H1 (cell line): ENCODE results near the gene DNAJC17. TPM values are rescaled to one million over a fixed set of nuclear protein-coding genes. Genes with fewer than 3 reads are reported as not detected.

ENCODE experiments used
- CTCF ChIA-PET: fragments of 300-600 bp; sonication (Branson Sonifier 250); formaldehyde crosslinking; loops from one replicate; lab custom pipeline; 2021; ENCODE audit not compliant: partially characterized antibody; lab: Charles Lee
- POLR2A ChIA-PET: fragments of 300-600 bp; sonication (Branson Sonifier 250); formaldehyde crosslinking; loops from one replicate; lab custom pipeline; 2021; ENCODE audit warnings: inconsistent platforms; ENCODE audit not compliant: partially characterized antibody; lab: Charles Lee
- DNase-seq, 2 experiments: peaks; one replicate each; pipeline versions ENCODE4 v3.0.0 to v3.0.0-alpha.2; 2010 to 2022; ENCODE audit warnings: low spot score in 2 of 2, low read depth in 1 of 2, mixed read lengths in 1 of 2
- FAIRE-seq: peaks from 2 replicates; lab custom pipeline; 2011; peaks lifted over from hg19 to GRCh38; lab: Jason Lieb, UNC
- H2AFZ ChIP-seq: 2 replicates; pipeline ENCODE4 v1.8.1; 2012; ENCODE audit warnings: low read length, inconsistent platforms
- H2AK5ac ChIP-seq: 2 replicates; pipeline ENCODE4 v1.6.1; 2013; ENCODE audit warnings: low read depth, low read length
- H2BK120ac ChIP-seq: replicated peaks from 2 replicates; pipeline ENCODE3; 2013; ENCODE audit warnings: low read depth, low read length, inconsistent platforms
- H2BK12ac ChIP-seq: 2 replicates; pipeline ENCODE4 v1.6.1; 2013; ENCODE audit warnings: low read depth, low read length
- H2BK15ac ChIP-seq: 2 replicates; pipeline ENCODE4 v1.6.1; 2013; ENCODE audit warnings: low read length
- H2BK20ac ChIP-seq: 2 replicates; pipeline ENCODE4 v1.6.1; 2013; ENCODE audit warnings: low read length
- H2BK5ac ChIP-seq: 2 replicates; pipeline ENCODE4 v1.6.1; 2013; ENCODE audit warnings: low read depth, low read length
- H3K14ac ChIP-seq: 2 replicates; pipeline ENCODE4 v1.6.1; 2013; ENCODE audit warnings: inconsistent platforms; ENCODE audit not compliant: insufficient read length
- H3K18ac ChIP-seq: 2 replicates; pipeline ENCODE4 v1.6.1; 2013; ENCODE audit warnings: low read length; ENCODE audit errors: extremely low read depth
- H3K23ac ChIP-seq: 2 replicates; pipeline ENCODE4 v1.6.1; 2013; ENCODE audit warnings: inconsistent platforms; ENCODE audit not compliant: insufficient read length
- H3K23me2 ChIP-seq: 2 replicates; pipeline ENCODE4 v1.6.1; 2013; ENCODE audit warnings: low read depth, low read length
- H3K27ac ChIP-seq: 2 replicates; pipeline ENCODE4 v1.6.1; 2011; ENCODE audit warnings: low read depth, low read length, inconsistent platforms
- H3K27me3 ChIP-seq, 4 experiments: replicated peaks in 1 of 4; 1 replicate in 1 of 4; 2 replicates in 3 of 4; pipeline versions ENCODE4 v1.6.1 to v1.8.1; 2011 to 2013; ENCODE audit warnings: low read length in 3 of 4, mild to moderate bottlenecking in 3 of 4, inconsistent platforms in 2 of 4, mixed read lengths in 2 of 4, moderate library complexity in 1 of 4; ENCODE audit not compliant: control insufficient read depth in 3 of 4, insufficient read depth in 3 of 4; ENCODE audit errors: extremely low read depth in 1 of 4
- H3K36me3 ChIP-seq, 4 experiments: 2 replicates each; pipeline versions ENCODE4 v1.6.1 to v1.8.1; 2011 to 2013; ENCODE audit warnings: mild to moderate bottlenecking in 4 of 4, low read length in 3 of 4, moderate library complexity in 2 of 4, control low read depth in 1 of 4, inconsistent platforms in 1 of 4; ENCODE audit not compliant: insufficient read depth in 4 of 4, control insufficient read depth in 2 of 4
- H3K4ac ChIP-seq: replicated peaks from 2 replicates; pipeline ENCODE3; 2013; ENCODE audit warnings: low read length, low read depth, mixed read lengths, inconsistent platforms; ENCODE audit not compliant: insufficient read length
- H3K4me1 ChIP-seq, 4 experiments: replicated peaks in 1 of 4; 1 replicate in 1 of 4; 2 replicates in 3 of 4; pipeline versions ENCODE4 v1.6.1 to v1.8.1; 2011 to 2013; ENCODE audit warnings: low read length in 3 of 4, inconsistent platforms in 2 of 4, mixed read lengths in 1 of 4; ENCODE audit not compliant: insufficient read depth in 4 of 4, control insufficient read depth in 3 of 4
- H3K4me2 ChIP-seq, 2 experiments: 2 replicates each; pipeline versions ENCODE4 v1.6.1 to v1.8.1; 2011 to 2013; ENCODE audit warnings: low read depth in 2 of 2, low read length in 2 of 2, control low read depth in 1 of 2, inconsistent platforms in 1 of 2, mild to moderate bottlenecking in 1 of 2; ENCODE audit not compliant: insufficient read depth in 1 of 2
- H3K4me3 ChIP-seq, 4 experiments: fragments of 200-600, 300-600 bp in 1 of 4; sonication (generic), shearing (Covaris generic), sonication (Bioruptor Twin) in 1 of 4; 2 replicates each; pipeline versions ENCODE4 v1.5.1 to v1.8.1; 2011 to 2016; ENCODE audit warnings: low read length in 4 of 4, low read depth in 3 of 4, control low read depth in 2 of 4, inconsistent platforms in 2 of 4, mild to moderate bottlenecking in 2 of 4, mixed read lengths in 1 of 4, moderate library complexity in 1 of 4; ENCODE audit not compliant: insufficient read depth in 2 of 4; ENCODE audit errors: extremely low read depth in 1 of 4
- H3K56ac ChIP-seq: replicated peaks from 2 replicates; pipeline ENCODE3; 2013; ENCODE audit warnings: low read depth, mild to moderate bottlenecking, mixed read lengths, low read length, inconsistent platforms; ENCODE audit not compliant: insufficient read length
- H3K79me1 ChIP-seq: 2 replicates; pipeline ENCODE4 v1.6.1; 2013; ENCODE audit warnings: low read depth, low read length, control low read depth
- H3K79me2 ChIP-seq, 2 experiments: 2 replicates each; pipeline versions ENCODE4 v1.6.1 to v1.8.1; 2012 to 2013; ENCODE audit warnings: low read length in 2 of 2, mild to moderate bottlenecking in 2 of 2, inconsistent platforms in 1 of 2; ENCODE audit not compliant: insufficient read depth in 2 of 2, control insufficient read depth in 1 of 2
- H3K9ac ChIP-seq, 4 experiments: replicated peaks in 1 of 4; 1 replicate in 1 of 4; 2 replicates in 3 of 4; pipeline versions ENCODE4 v1.6.1 to v1.8.1; 2011 to 2013; ENCODE audit warnings: low read depth in 3 of 4, low read length in 3 of 4, control low read depth in 2 of 4, mild to moderate bottlenecking in 2 of 4, moderate library complexity in 2 of 4, inconsistent platforms in 1 of 4; ENCODE audit errors: extremely low read depth in 1 of 4
- H3K9me3 ChIP-seq, 2 experiments: 2 replicates each; pipeline versions ENCODE4 v1.6.1 to v1.8.1; 2012 to 2013; ENCODE audit warnings: mild to moderate bottlenecking in 2 of 2, moderate library complexity in 2 of 2, control low read depth in 1 of 2, inconsistent platforms in 1 of 2, low read depth in 1 of 2, low read length in 1 of 2, mixed read lengths in 1 of 2; ENCODE audit not compliant: insufficient read depth in 2 of 2
- H4K20me1 ChIP-seq, 2 experiments: replicated peaks in 1 of 2; 2 replicates each; pipeline versions ENCODE3 to v1.8.1; 2011 to 2013; ENCODE audit warnings: inconsistent platforms in 2 of 2, low read length in 2 of 2, mild to moderate bottlenecking in 1 of 2; ENCODE audit not compliant: insufficient read depth in 2 of 2, control insufficient read depth in 1 of 2
- H4K5ac ChIP-seq: 2 replicates; pipeline ENCODE4 v1.6.1; 2013; ENCODE audit warnings: low read length, low read depth, mixed read lengths, inconsistent platforms; ENCODE audit not compliant: insufficient read length
- H4K8ac ChIP-seq: 2 replicates; pipeline ENCODE4 v1.8.0; 2013; ENCODE audit warnings: mild to moderate bottlenecking, moderate library complexity, low read length, inconsistent platforms; ENCODE audit not compliant: insufficient read depth; ENCODE audit errors: extremely low read depth
- H4K91ac ChIP-seq: replicated peaks from 2 replicates; pipeline ENCODE3; 2013; ENCODE audit warnings: low read length, mixed read lengths, inconsistent platforms; ENCODE audit not compliant: insufficient read length
- CBX8 ChIP-seq: fragments of 300-800, 300-1000 bp; sonication (generic); IDR thresholded peaks from 2 replicates; pipeline ENCODE4 v1.7.1; 2016; ENCODE audit warnings: low read depth, low read length, borderline replicate concordance
- SIX5 ChIP-seq: IDR thresholded peaks from 2 replicates; pipeline ENCODE4 v1.6.1; 2011; ENCODE audit warnings: mild to moderate bottlenecking, low read depth, low read length
- TEAD4 ChIP-seq: IDR thresholded peaks from 2 replicates; pipeline ENCODE4 v1.6.1; 2012; ENCODE audit warnings: low read depth, low read length, inconsistent platforms, mixed read lengths
- WGBS, 2 experiments: shearing (Covaris generic) in 1 of 2; methylation state at CpG; one replicate each; pipeline versions ENCODE4 v1.1.6 to v1.1.7; 2013 to 2015; ENCODE audit warnings: low lambda C conversion rate in 2 of 2, mixed read lengths in 2 of 2, inconsistent platforms in 1 of 2, low coverage in 1 of 2, missing lambda C conversion rate in 1 of 2; ENCODE audit not compliant: insufficient replicate concordance in 2 of 2, insufficient coverage in 1 of 2, insufficient read length in 1 of 2; ENCODE audit errors: extremely low coverage in 1 of 2, missing lambda C conversion rate in 1 of 2; 5-methylcytosine and 5-hydroxymethylcytosine counted together
- polyA plus RNA-seq, 7 experiments: library from polyadenylated mRNA; depleted of rRNA in 3 of 7; stranded (reverse) in 5 of 7; unstranded in 2 of 7; fragments of >200 nt in 5 of 7; fragments of 200-250 nt in 2 of 7; gene quantifications; 1 replicate in 5 of 7; 2 replicates in 1 of 7; 4 replicates in 1 of 7; pipeline versions ENCODE4 v1.2.1 to v1.2.3, GENCODE V29; 2011 to 2013; ENCODE audit warnings: missing spikeins in 2 of 7, mixed read lengths in 2 of 7
- total RNA-seq: library from RNA; stranded (reverse); fragmentation: NEBNext Ultra II Directional; extraction: Animal tissue kit (Norgen Biotek cat#: 25700); gene quantifications from 2 replicates; pipeline ENCODE4 v1.2.1, GENCODE V29; 2021

Gene DNAJC17
- total and polyA plus RNA-seq, 2 of the 8 experiments (the other 6 are each of a cell fraction or from before 2014, with no cell fraction given): 39.5 to 45.4 TPM

DNA sequence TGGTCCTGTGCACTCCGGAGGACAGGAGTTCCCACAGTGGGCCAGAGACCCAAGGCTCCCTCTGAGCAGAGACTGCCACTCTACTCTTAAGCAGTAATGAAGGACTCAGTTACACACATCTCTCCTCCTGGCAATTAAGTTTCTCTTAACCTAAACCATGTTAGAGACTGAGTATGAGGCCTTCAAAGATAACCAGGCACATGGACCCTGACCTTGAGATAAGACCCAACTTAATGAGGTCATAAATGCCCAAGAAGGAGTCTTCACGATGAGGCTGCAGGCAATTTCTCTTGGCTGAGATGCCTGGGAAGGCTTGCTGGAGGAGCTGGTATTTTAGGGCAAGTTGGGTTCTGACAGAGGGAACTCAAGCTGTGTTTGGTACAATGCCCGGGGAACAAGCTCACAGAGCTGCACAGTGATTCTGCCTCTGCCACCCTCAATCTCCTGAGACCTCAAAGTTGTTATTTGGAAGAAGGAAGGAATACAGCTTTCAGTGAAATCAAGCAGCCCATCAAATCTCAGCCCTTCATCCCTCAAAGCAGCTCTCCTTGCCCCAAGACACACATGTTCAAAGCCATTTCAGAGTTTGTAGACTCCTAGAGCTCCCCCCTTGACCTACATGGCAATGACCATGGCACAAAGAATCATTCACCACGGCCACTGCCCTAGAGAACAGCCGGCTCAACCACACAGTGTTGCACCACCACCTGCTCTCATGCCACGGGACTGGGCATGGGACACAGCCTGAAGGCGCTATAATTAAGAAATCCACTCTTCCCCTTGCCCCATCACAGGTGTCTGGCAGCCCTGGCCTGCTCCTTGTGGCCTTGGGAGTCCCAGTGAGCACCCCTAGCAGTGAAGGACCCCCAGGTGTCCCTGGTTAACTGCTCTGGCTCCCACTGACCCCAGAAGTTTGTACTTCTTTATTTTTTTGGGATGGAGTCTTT is 59.3 kb downstream of the DNAJC17 start:
- Histone ChIP-seq H4K8ac (no peak overlapping the region), H3K23me2 (no peaks in the 10 kb centered on the region), H3K27ac (no peak overlapping the region), H3K4me1 (peaks cover 0 to 2% (median 0%) of the 10 kb centered on the region in 4 experiments; a peak in 1 of 7 replicates), H2BK15ac (no peak overlapping the region), H2BK12ac (no peak overlapping the region), H3K4me3 (no peak overlapping the region), H2BK120ac (no peak overlapping the region)
- DNase-seq: no peak
- no peak for FAIRE-seq
- no peak for TF ChIP-seq CBX8
- TF ChIP-seq SIX5: no peak
- no peak for TF ChIP-seq TEAD4
- TF ChIP-seq, all 59 proteins: peak for 0
- H3K18ac ChIP-seq: no peak overlapping the region
- 87% methylated on average over 7 of the region's 7 CpGs; no CpG with 5 or more reads in 1 of the 2 experiments for WGBS, 2 experiments
- no peak overlapping the region; the same call in 1 of the 2 replicates for H2BK5ac ChIP-seq
- no peak overlapping the region for H2BK20ac ChIP-seq
- H3K9ac ChIP-seq: no peak overlapping the region
- no peak overlapping the region for H3K4me2 ChIP-seq
- no peak overlapping the region for H3K23ac ChIP-seq
- no peak overlapping the region for H3K4ac ChIP-seq
- no peak overlapping the region for H2AFZ ChIP-seq
- H4K91ac ChIP-seq: no peak overlapping the region
- no peak overlapping the region for H3K56ac ChIP-seq
- no peaks in the 10 kb centered on the region for H3K27me3 ChIP-seq
- no peak overlapping the region; the same call in 1 of the 2 replicates for H2AK5ac ChIP-seq
- no peak overlapping the region for H4K5ac ChIP-seq
- H3K14ac ChIP-seq: no peak overlapping the region
- H4K20me1 ChIP-seq: no peaks in the 10 kb centered on the region
- H3K79me2 ChIP-seq: peaks cover 0 to 13% of the 10 kb centered on the region in 2 experiments; a peak in 2 of 4 replicates
- CTCF ChIA-PET: interaction anchor here (0.9 to 6.8 kb wide), 18 partner anchors 9 to 155 kb away, joined by 3 to 70 read pairs (median 4); partner anchors contain the start of genes C15orf62, DNAJC17, GCHFR and SPINT1
- peaks cover 0 to 11% (median 1%) of the 10 kb centered on the region in 4 experiments; a peak in 4 of 8 replicates for H3K36me3 ChIP-seq
- H3K79me1 ChIP-seq: peaks cover 2% of the 10 kb centered on the region; the same call in 1 of the 2 replicates
- no peaks in the 10 kb centered on the region for H3K9me3 ChIP-seq
- POLR2A ChIA-PET: interaction anchor here (0.5 to 1.8 kb wide), 12 partner anchors 9 to 207 kb away, joined by 3 to 11 read pairs (median 4); partner anchors contain the start of genes GCHFR and SPINT1
